HG02571 (cell line): Measurements from ENCODE around the gene KCNAB1.
A peak's percentile ranks its signal among the peaks of the same experiment; 100 is the strongest.

ENCODE experiments used
- ATAC-seq: cut with Tn5 transposase; IDR thresholded peaks from one replicate; pipeline ENCODE4 v1.9.1; 2021; ENCODE audit warnings: mild to moderate bottlenecking, moderate library complexity; ENCODE audit not compliant: unreplicated experiment

The KCNAB1 gene

GRCh38 chr3:156483002-156483401 lies 362.6 kb downstream of the KCNAB1 start:
- no peak for ATAC-seq

DNA sequence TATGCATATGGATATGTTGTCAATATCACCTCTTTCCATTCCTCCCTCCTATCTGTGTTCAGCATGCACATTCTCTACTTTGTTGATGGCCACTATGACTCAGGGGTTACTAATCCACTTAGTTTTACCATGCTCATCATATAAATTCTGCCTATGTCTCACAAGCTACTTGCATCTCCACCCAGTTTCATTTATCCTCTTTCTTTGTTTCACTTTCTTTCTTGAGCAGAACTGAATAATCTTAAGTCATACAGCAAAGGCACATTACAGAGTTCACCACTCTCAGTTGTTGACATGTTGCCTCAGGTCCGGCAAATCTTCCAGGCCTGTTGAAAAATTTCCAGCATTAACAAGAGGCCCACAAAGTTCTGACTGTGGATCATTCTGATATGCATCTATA lies 363.0 kb downstream of the KCNAB1 start:
- ATAC-seq: peak; percentile 77

- ATAC-seq: peak; percentile 84
Observed at GRCh38 chr3:156483961-156484787, 363.8 kb downstream of the KCNAB1 start.

DNA sequence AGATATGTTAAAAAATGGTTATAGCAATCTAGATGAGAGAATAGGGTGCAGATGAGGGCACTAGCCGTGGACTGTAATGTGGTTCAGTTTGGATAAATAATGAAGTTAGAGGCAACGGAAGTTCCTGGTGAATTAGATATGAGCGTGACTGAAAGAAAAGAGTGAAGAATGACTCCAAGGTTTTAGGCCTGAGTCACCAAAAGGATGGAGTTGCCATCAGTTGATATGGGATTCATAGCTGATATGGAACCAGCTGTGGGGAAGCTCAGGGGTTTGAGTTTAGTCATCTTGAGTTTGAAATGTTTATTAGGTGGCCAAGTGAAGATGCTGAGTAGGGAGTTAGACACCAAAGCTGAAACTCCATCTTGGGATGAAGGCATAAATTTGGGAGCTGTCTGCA lies 368.4 kb downstream of the KCNAB1 start:
- ATAC-seq: no peak

DNA sequence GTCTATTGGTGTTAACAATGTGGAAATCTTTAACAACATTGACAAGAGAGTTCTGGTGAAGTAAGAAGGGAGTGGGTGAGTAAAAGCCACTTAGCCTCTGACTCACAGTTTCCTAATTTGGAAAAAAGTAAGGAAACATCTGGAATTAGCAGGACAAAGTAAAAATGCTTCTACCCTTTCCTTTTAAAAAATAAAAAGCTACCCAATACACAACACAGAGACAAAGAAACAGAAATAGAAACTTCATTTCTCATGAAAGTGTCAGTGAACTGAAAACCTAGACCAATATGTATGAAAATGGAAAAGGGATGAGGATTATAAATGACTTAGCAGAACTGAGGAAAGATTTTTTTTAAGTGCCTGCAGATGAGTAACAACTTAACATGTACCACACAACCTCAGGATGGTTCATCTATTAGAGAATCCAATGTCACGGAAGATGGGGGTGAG lies 369.1 kb downstream of the KCNAB1 start:
- ATAC-seq: no peak

DNA sequence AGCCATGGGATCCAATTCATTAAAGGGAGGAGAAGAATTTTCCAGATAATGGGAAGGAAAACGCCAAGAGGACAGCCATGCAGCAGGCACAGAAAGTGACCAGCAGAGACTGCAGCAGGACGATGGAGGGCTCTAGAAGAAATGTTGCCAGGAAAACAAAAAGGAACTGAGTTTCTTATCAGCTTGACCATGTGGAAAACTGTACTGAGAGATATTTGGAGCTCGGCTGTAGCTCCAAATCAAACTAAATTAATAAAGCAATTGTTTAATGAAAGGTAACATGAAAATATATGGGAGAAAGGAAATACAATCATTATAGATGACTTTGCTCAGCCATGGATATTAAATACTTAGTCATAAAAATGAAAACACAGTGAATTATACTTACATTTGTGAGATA lies 370.8 kb downstream of the KCNAB1 start:
- ATAC-seq: no peak

GRCh38 chr3:156492801-156493261 lies 372.5 kb downstream of the KCNAB1 start:
- ATAC-seq: no peak

- ATAC-seq: no peak
Observed at GRCh38 chr3:156493887-156494286, 373.5 kb downstream of the KCNAB1 start.

GRCh38 chr3:156495816-156496215 lies 375.4 kb downstream of the KCNAB1 start:
- ATAC-seq: no peak

DNA sequence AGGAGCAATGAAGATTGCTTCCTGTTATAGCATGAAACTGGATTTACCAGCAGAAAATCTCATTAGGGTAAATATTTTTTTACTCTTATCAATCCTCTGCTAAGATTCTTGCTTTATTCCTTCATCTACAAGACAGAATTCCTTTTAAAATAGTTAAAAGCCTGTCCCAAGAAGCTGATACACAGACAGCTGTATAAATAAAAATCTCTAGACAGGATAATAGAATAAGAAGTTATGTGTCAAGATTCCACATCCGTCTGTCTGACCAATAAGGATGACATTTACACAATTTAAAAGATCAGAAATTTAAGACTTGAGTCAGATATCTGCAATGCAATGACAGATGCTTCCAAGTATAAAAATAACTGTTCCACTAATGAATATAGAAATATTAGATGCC lies 376.9 kb downstream of the KCNAB1 start:
- ATAC-seq: no peak

DNA sequence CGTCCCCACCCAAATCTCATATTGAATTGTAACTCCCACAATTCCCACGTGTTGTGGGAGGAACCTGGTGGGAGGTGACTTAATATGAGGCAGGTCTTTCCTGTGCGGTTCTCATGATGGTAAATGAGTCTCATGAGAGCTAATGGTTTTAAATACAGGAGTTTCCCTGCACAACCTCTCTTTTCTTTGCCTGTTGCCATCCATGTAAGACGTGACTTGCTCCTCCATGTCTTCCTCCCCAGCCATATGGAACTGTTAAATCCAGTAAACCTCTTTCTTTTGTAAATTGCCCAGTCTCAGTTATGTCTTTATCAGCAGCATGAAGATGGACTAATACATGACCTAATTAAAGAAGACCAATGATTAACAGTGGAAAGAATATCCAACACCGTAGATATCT lies 377.9 kb downstream of the KCNAB1 start:
- no peak for ATAC-seq

- no peak for ATAC-seq
Observed at GRCh38 chr3:156507285-156507684, 386.9 kb downstream of the KCNAB1 start.

- ATAC-seq: peak; percentile 74
Observed at GRCh38 chr3:156509189-156510174, 389.1 kb downstream of the KCNAB1 start.

- no peak for ATAC-seq
Observed at GRCh38 chr3:156511987-156512677, 391.8 kb downstream of the KCNAB1 start.

GRCh38 chr3:156513619-156514018 lies 393.2 kb downstream of the KCNAB1 start:
- ATAC-seq: no peak

GRCh38 chr3:156516284-156516683 lies 395.9 kb downstream of the KCNAB1 start:
- no peak for ATAC-seq

- ATAC-seq: no peak
Observed at GRCh38 chr3:156516961-156517360, 396.6 kb downstream of the KCNAB1 start.

- ATAC-seq: no peak
Observed at GRCh38 chr3:156518726-156519125, 398.3 kb downstream of the KCNAB1 start.

- peak; percentile 65 for ATAC-seq
Observed at GRCh38 chr3:156519758-156520162, 399.4 kb downstream of the KCNAB1 start.

DNA sequence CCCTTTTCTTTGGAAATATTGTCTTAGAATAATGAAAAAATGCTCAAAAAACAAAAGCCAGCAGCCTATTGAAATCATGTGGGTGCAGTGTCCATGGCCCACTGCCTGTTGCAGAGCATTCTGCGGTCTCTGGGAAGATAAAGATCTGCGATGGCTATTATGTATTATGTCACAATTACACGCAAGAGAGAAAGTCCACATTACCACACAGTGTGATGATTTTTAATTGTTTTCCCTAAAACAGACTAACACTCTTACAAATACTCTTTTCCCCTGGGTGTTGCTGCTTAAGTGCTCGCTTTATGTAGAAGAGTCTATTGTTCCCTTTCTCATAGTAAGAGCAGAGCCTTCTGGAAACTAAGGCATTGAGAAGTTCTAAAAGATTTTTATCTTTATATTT lies 402.3 kb downstream of the KCNAB1 start:
- ATAC-seq: no peak

DNA sequence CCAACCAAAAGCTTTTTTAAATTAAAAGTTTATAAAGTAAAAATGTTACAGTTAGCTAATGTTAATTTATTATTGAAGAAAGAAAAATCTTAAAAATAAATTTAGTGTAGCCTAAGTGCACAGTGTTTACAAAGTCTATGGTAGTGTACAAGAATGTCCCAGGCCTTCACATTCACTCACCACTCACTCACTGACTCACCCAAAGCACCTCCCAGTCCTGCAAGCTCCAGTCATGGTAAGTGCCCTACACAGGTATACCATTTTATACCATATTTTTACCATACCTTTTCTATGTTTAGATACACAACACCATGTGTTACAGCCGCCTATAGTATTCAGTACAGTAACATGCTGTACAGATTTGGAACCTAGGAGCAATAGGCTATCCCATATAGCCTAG lies 405.4 kb downstream of the KCNAB1 start:
- ATAC-seq: no peak
